Kidney (tissue), 14 donors: Measurements from ENCODE around the gene ST3GAL3. TPM values are rescaled to one million over a fixed set of nuclear protein-coding genes. Genes with fewer than 3 reads are reported as not detected.

Experiments used
- DNase-seq, 5 donors: peaks; one replicate each; pipeline ENCODE4 v3.0.0-alpha.2; 2013 to 2020
- FAIRE-seq: peaks from 2 replicates; lab custom pipeline; 2012; peaks lifted over from hg19 to GRCh38; lab: Jason Lieb, UNC
- H3K27ac ChIP-seq, 2 donors: one replicate each; pipeline ENCODE4 v1.7.0; 2013; ENCODE audit warnings: low read depth in 2 of 2, low read length in 2 of 2, inconsistent platforms in 1 of 2
- H3K27me3 ChIP-seq: one replicate; pipeline ENCODE4 v1.7.1; 2013; ENCODE audit warnings: low read length, inconsistent platforms; ENCODE audit not compliant: control insufficient read depth, insufficient read depth
- H3K36me3 ChIP-seq, 3 donors: one replicate each; pipeline versions ENCODE4 v1.7.0 to v1.7.1; 2013; ENCODE audit warnings: low read length in 3 of 3, control low read depth in 1 of 3, inconsistent platforms in 1 of 3; ENCODE audit not compliant: insufficient read depth in 3 of 3, control insufficient read depth in 2 of 3
- H3K4me1 ChIP-seq, 3 donors: one replicate each; pipeline versions ENCODE4 v1.7.0 to v1.7.1; 2013; ENCODE audit warnings: low read length in 3 of 3, inconsistent platforms in 1 of 3, low read depth in 1 of 3; ENCODE audit not compliant: control insufficient read depth in 2 of 3, insufficient read depth in 2 of 3
- H3K4me3 ChIP-seq, 3 donors: one replicate each; pipeline versions ENCODE4 v1.7.0 to v1.8.1; 2013; ENCODE audit warnings: low read length in 3 of 3, control low read depth in 1 of 3, inconsistent platforms in 1 of 3
- H3K9ac ChIP-seq, 3 donors: one replicate each; pipeline versions ENCODE4 v1.7.0 to v1.7.1; 2013; ENCODE audit warnings: low read length in 3 of 3, control low read depth in 1 of 3, inconsistent platforms in 1 of 3
- H3K9me3 ChIP-seq, 3 donors: one replicate each; pipeline versions ENCODE4 v1.7.0 to v1.7.1; 2013; ENCODE audit warnings: low read length in 3 of 3, control low read depth in 1 of 3, inconsistent platforms in 1 of 3; ENCODE audit not compliant: control insufficient read depth in 2 of 3, insufficient read depth in 1 of 3
- intact Hi-C: fragments of 100-400 bp; cut with DNase I; formaldehyde crosslinking; loops from one replicate; pipeline ENCODE4 v1.11.1; 2022
- polyA plus RNA-seq: library from polyadenylated mRNA; stranded (reverse); fragments of 350-450 nt; fragmentation: Illumina TruSeq; extraction: RNeasy Lipid Tissue Mini Kit (QIAGEN cat#74804); gene quantifications from one replicate; pipeline ENCODE4 v1.2.3, GENCODE V29; 2014; ENCODE audit warnings: low read depth, low replicate concordance; ENCODE audit not compliant: insufficient read depth
- total RNA-seq: library from RNA; stranded (reverse); fragmentation: NEBNext Ultra II Directional; extraction: Animal tissue kit (Norgen Biotek cat#: 25700); gene quantifications from one replicate; pipeline ENCODE4 v1.2.1, GENCODE V29; 2021
- TF ChIP-seq, protein P1 (sequence below): IDR thresholded peaks from 3 replicates; pipeline ENCODE4 v1.5.1; 2012; ENCODE audit warnings: mild to moderate bottlenecking, moderate library complexity, borderline replicate concordance; ENCODE audit not compliant: insufficient read depth; ENCODE audit errors: extremely low read depth
- donor health status: control.
- donor health status: control.
- donor health status: control.
- donor health status: control.
- donor health status: control.
- donor health status: DM: yes; HTN: yes; CAD: no.
- donor health status: Normal renal cell carcinoma (clear cell type).

The ST3GAL3 gene
- total and polyA plus RNA-seq, 2 donors from 2014 or later, result 15.3 to 21.3 TPM

DNA sequence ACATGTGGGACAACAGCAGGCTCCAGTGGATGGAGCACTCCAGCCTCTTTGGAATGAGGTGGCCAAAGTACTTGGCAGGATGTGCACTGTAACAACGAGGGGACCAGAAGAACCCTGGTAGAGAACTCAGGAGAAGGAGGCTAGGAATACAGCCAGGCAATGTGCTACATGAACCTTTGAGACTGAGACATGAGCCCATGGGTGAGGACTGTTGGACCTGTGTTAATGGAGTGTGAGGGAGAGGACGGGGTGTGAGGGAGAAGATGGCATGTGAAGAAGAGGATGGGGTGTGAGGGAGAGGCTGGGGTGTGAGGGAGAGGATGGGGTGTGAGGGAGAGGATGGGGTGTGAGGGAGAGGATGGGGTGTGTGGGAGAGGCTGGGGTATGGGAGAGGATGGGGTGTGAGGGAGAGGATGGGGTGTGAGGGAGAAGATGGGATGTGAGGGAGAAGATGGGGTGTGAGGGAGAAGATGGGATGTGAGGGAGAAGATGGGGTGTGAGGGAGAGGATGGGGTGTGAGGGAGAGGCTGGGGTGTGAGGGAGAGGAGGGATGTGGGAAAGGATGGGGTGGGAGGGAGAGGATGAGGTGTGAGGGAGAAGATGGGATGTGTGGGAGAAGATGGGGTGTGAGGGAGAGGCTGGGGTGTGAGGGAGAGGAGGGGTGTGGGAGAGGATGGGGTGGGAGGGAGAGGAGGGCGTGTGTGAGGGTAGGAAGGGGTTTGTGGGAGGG is 164.0 kb downstream of the ST3GAL3 start:
- TF ChIP-seq, protein P1, sequence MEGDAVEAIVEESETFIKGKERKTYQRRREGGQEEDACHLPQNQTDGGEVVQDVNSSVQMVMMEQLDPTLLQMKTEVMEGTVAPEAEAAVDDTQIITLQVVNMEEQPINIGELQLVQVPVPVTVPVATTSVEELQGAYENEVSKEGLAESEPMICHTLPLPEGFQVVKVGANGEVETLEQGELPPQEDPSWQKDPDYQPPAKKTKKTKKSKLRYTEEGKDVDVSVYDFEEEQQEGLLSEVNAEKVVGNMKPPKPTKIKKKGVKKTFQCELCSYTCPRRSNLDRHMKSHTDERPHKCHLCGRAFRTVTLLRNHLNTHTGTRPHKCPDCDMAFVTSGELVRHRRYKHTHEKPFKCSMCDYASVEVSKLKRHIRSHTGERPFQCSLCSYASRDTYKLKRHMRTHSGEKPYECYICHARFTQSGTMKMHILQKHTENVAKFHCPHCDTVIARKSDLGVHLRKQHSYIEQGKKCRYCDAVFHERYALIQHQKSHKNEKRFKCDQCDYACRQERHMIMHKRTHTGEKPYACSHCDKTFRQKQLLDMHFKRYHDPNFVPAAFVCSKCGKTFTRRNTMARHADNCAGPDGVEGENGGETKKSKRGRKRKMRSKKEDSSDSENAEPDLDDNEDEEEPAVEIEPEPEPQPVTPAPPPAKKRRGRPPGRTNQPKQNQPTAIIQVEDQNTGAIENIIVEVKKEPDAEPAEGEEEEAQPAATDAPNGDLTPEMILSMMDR, result no peak
- DNase-seq (no peak), FAIRE-seq (no peak)
- Histone ChIP-seq H3K9ac (no peak overlapping the region), H3K4me1 (peaks cover 0 to 3% (median 2%) of the 10 kb centered on the region in 3 donors), H3K27ac (no peak overlapping the region), H3K27me3 (no peaks in the 10 kb centered on the region), H3K4me3 (no peak overlapping the region), H3K36me3 (no peaks in the 10 kb centered on the region), H3K9me3 (no peaks in the 10 kb centered on the region)
- intact Hi-C loops, result no loop called here

DNA sequence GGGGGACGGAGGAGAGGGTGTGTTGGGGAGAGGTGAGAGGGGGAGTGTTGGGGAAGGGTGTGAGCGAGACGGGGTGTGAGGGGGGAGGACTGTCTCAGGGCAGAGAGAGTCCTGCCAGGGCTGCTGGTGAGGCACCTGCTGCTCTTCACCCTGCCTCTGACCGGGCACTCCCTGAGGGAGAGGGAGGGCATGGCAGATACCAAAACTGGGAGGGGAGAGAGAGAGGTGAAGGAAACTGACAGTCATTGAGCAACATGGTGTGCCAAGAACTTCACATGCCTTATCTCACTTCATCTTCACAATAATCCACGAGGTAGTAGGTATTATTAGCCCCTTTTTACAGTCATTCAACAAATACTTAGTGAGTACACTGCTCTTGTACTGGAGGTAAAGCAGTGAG is 164.9 kb downstream of the ST3GAL3 start:
- intact Hi-C loops, result no loop called here
- no peak for FAIRE-seq

DNA sequence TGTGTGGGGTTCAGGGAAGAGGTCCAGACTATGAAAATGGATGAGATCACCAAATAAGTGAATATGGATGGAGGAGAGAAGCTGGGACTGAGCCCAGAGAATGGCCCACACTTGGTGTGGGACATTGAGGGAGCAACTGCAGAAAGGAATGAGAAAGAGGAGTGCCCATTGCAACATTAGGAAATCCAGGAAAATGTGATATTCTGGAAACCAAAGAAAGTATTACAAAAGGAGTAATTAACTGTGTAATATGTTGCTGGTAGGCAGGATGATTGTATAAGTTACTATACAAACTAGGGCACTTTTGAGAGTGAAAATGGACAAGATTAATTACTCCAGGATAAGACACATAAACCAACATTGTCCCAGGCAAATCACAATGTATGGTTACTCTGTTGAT is 166.5 kb downstream of the ST3GAL3 start:
- Histone ChIP-seq H3K27me3 (no peaks in the 10 kb centered on the region), H3K4me3 (no peak overlapping the region), H3K27ac (no peak overlapping the region), H3K9me3 (no peaks in the 10 kb centered on the region), H3K36me3 (no peaks in the 10 kb centered on the region), H3K9ac (no peak overlapping the region), H3K4me1 (peaks cover 0 to 2% (median 0%) of the 10 kb centered on the region in 3 donors)
- no peak for FAIRE-seq
- TF ChIP-seq, protein P1, result no peak
- intact Hi-C loops, result no loop called here
- no peak for DNase-seq

More for the DNA sequence above, 164.9 kb downstream of the ST3GAL3 start:
- Histone ChIP-seq H3K9me3 (no peaks in the 10 kb centered on the region), H3K9ac (no peak overlapping the region), H3K4me3 (no peak overlapping the region), H3K36me3 (no peaks in the 10 kb centered on the region), H3K27ac (no peak overlapping the region), H3K4me1 (peaks cover 0 to 3% (median 2%) of the 10 kb centered on the region in 3 donors), H3K27me3 (no peaks in the 10 kb centered on the region)
- DNase-seq, result no peak
- TF ChIP-seq, protein P1, result no peak
